Measurements from ENCODE around the gene TMIGD3. TPM values are rescaled to one million over a fixed set of nuclear protein-coding genes. Genes with fewer than 3 reads are reported as not detected.

TMIGD3 gene
- polyA plus RNA-seq, 1 donor from 2014 or later, result not detected

DNA sequence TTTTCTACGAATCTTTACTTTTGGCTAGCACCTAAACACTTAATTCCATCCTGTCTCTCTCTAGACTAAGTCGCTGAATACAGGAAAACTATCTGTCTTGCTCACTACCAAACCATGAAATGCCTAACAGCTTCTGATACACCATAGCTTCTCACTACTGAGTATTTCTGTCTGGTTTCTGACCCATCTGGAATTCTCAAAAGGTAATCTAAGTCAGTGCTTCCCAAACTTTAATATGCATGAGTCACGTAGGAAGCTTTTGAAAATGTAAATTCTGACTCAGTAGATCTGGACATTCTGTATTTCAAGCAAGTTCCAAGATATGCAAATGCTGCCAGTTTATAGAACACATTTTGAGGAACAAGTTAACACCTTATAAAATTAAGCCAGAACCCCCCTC is 66.7 kb downstream of the TMIGD3 start:
- H3K4me3 Mint-ChIP-seq, result no peak overlapping the region
- H3K4me1 Mint-ChIP-seq, result peaks cover 5 to 10% (median 8%) of the 10 kb centered on the region in 3 donors
- H3K36me3 Mint-ChIP-seq, result no peaks in the 10 kb centered on the region
- peak overlapping the region in 2 of 3 donors; percentile 19 to 49 for H3K27ac Mint-ChIP-seq
- H3K9me3 Mint-ChIP-seq, result no peaks in the 10 kb centered on the region
- no peaks in the 10 kb centered on the region for H3K27me3 Mint-ChIP-seq

Other genes with a start within 250 kb of the TMIGD3 start
- 1.0 TPM for gene CHIA, start 212.8 kb downstream of the TMIGD3 start, polyA plus RNA-seq
- 1.5 TPM for gene OVGP1, start 75.9 kb downstream of the TMIGD3 start, polyA plus RNA-seq
- 48.1 TPM for gene WDR77, start 54.4 kb downstream of the TMIGD3 start, polyA plus RNA-seq
- gene ATP5PB, start 54.2 kb downstream of the TMIGD3 start, polyA plus RNA-seq, result 390 TPM
- 120 TPM for gene C1orf162, start 29.6 kb downstream of the TMIGD3 start, polyA plus RNA-seq
- gene ADORA3, start within 50 bp of the TMIGD3 start, polyA plus RNA-seq, result 0.44 TPM
- gene RAP1A, start 116.2 kb upstream of the TMIGD3 start, polyA plus RNA-seq, result 44.9 TPM
- gene INKA2, start 235.8 kb upstream of the TMIGD3 start, polyA plus RNA-seq, result 1.3 TPM